ENCODE data around the gene HMCN2. TPM values are rescaled to one million over a fixed set of nuclear protein-coding genes. Genes with fewer than 3 reads are reported as not detected.

The HMCN2 gene
- total and polyA plus RNA-seq, 2 of the 4 experiments (the other 2 are of a cell fraction), result 0.02 TPM; not detected in 1

DNA sequence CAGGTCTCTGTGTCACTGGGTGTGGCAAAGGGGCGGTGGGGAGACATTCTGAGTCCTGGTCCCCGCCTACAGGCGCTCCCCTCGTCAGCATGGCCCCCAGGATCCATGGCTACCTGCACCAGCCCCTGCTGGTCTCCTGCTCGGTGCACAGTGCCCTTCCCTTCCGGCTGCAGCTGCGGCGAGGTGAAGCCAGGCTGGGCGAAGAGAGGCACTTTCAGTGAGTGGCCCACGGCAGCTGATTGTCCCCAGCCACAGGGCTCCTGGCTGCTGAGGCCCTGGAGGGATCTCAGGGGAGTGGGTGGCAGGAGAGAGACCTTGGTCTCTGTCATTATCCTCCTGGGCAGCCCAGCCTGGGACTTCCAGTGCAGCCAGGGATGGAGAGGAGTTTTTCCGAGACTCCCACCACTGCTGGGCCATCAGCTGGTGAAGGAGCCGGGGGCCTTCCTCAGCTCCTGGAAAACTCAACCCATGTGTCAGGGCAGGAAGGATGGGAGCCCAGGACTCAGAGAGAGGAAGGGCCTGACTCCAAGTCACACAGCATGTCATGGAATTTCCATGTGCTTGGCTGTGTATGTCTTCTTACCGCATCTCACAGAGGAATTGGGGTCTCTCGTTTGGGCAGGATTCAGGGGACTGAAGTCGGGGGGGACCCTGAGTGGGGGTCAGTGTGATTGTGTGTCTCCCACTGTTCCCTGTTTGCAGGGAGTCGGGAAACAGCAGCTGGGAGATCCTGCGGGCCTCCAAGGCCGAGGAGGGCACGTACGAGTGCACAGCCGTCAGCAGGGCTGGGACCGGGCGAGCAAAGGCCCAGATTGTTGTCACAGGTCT, 37.4 kb downstream of the HMCN2 start:
- BruUV-seq (replicated peaks), result no TSS peak
- Histone ChIP-seq H3K9me1 (ENCODE audit: insufficient read depth, low read length) (no peaks in the 10 kb centered on the region), H4K8ac (ENCODE audit: low read depth in 2 of 2, low read length in 2 of 2) (no peak overlapping the region), H3K36me3 (ENCODE audit: control insufficient read depth, insufficient read depth, low read length) (no peaks in the 10 kb centered on the region), H3K9me3 (ENCODE audit: control insufficient read depth, insufficient read depth, low read length) (no peaks in the 10 kb centered on the region), H3K4ac (ENCODE audit: low read depth, low read length) (no peak overlapping the region), H2BK120ac (ENCODE audit: low read depth, low read length) (no peak overlapping the region), H3K14ac (replicated peaks; ENCODE audit: low read depth, low read length) (no peak overlapping the region), H3K56ac (ENCODE audit: extremely low read depth, insufficient read depth, low read length) (no peak overlapping the region), H3K27me3 (ENCODE audit: control insufficient read depth, insufficient read depth, low read length) (peaks cover 60% of the 10 kb centered on the region), H2BK20ac (ENCODE audit: low read depth, low read length) (no peak overlapping the region), H2BK15ac (ENCODE audit: low read depth, low read length) (no peak overlapping the region), H3K4me1 (ENCODE audit: control insufficient read depth, insufficient read depth, low read length) (peaks cover 2% of the 10 kb centered on the region; the same call in 1 of the 2 replicates), H4K5ac (ENCODE audit: low read depth, low read length) (no peak overlapping the region), H2AK9ac (replicated peaks; ENCODE audit: low read depth, low read length, poor library complexity) (no peak overlapping the region), H3K4me2 (ENCODE audit: low read depth, low read length) (no peak overlapping the region), H4K91ac (ENCODE audit: insufficient read depth, low read depth, low read length) (no peak overlapping the region), H2BK5ac (ENCODE audit: low read depth, low read length, poor library complexity, severe bottlenecking) (no peak overlapping the region), H3K27ac (ENCODE audit: insufficient read depth, low read length) (no peak overlapping the region), H2AFZ (replicated peaks; ENCODE audit: low read length, poor library complexity) (no peak overlapping the region), H3K18ac (ENCODE audit: low read depth, low read length) (no peak overlapping the region), H3K23ac (ENCODE audit: low read depth, low read length) (no peak overlapping the region), H3K4me3 (ENCODE audit: insufficient read depth, low read depth, low read length) (no peak overlapping the region), H2AK5ac (ENCODE audit: low read depth, low read length) (no peak overlapping the region), H3K9ac (ENCODE audit: low read depth, low read length) (no peak overlapping the region), H4K20me1 (ENCODE audit: insufficient read depth, low read length) (no peaks in the 10 kb centered on the region), H3K79me1 (ENCODE audit: low read depth in 1 of 2, low read length in 2 of 2) (no peaks in the 10 kb centered on the region)
- 83% methylated on average over 9 of the region's 23 CpGs; no CpG with 5 or more reads in 1 of the 2 experiments for WGBS, 2 experiments (ENCODE audit: extremely low coverage in 2 of 2, insufficient read length in 1 of 2)
- CTCF ChIA-PET, result no interaction called here
- ATAC-seq (ENCODE audit: low read depth), result no peak
- TF ChIP-seq RAD21 (IDR thresholded peaks at IDR 0.05; ENCODE audit: low read length) (no peak), RCOR1 (IDR thresholded peaks at IDR 0.05; ENCODE audit: insufficient replicate concordance, low read length) (no peak), MAFK (IDR thresholded peaks at IDR 0.05; ENCODE audit: low read depth, low read length) (no peak), MXI1 (IDR thresholded peaks at IDR 0.05; ENCODE audit: borderline replicate concordance, low read depth, low read length) (no peak), SMC3 (IDR thresholded peaks at IDR 0.05; ENCODE audit: low read depth, low read length) (no peak), MAZ (IDR thresholded peaks at IDR 0.05; ENCODE audit: borderline replicate concordance, low read depth, low read length) (no peak), CEBPB (IDR thresholded peaks at IDR 0.05; ENCODE audit: low read depth, low read length) (no peak), BHLHE40 (IDR thresholded peaks at IDR 0.05; ENCODE audit: low read depth, low read length) (no peak), RFX5 (IDR thresholded peaks at IDR 0.05; ENCODE audit: low read depth, low read length) (no peak), ELK1 (IDR thresholded peaks at IDR 0.05; ENCODE audit: borderline replicate concordance, low read depth, low read length) (no peak)
- TF ChIP-seq, protein P1, sequence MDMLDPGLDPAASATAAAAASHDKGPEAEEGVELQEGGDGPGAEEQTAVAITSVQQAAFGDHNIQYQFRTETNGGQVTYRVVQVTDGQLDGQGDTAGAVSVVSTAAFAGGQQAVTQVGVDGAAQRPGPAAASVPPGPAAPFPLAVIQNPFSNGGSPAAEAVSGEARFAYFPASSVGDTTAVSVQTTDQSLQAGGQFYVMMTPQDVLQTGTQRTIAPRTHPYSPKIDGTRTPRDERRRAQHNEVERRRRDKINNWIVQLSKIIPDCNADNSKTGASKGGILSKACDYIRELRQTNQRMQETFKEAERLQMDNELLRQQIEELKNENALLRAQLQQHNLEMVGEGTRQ (IDR thresholded peaks at IDR 0.05; ENCODE audit: low read depth, low read length), result no peak
- in situ Hi-C loops (cut with MboI; ENCODE audit: low sequenced_read_pairs), result no loop called here
- POLR2A ChIA-PET (ENCODE audit: unreplicated experiment), result no interaction called here
- dilution Hi-C loops (cut with HindIII; ENCODE audit: low sequenced_read_pairs, unreplicated experiment), result no loop called here
- intact Hi-C loops (cut with micrococcal nuclease), result no loop called here
- DNase-seq, result no peak
